WTC11 (cell line): ENCODE results near the gene MRPL51. TPM values are rescaled to one million over a fixed set of nuclear protein-coding genes. Genes with fewer than 3 reads are reported as not detected.

ENCODE experiments used
- ATAC-seq: fragments of 200-7000 bp; cut with Tn5 transposase; 2 replicates; pipeline ENCODE4 v1.10.0; 2021; ENCODE audit warnings: mild to moderate bottlenecking, moderate library complexity
- CTCF ChIA-PET: fragments of 300-600 bp; sonication (Branson Sonifier 250); formaldehyde crosslinking; loops from one replicate; lab custom pipeline; 2021; ENCODE audit warnings: antibody characterized with exemption; lab: Charles Lee
- POLR2A ChIA-PET: fragments of 350-600 bp; sonication (Branson Sonifier 250); formaldehyde crosslinking; loops from one replicate; lab custom pipeline; 2021; ENCODE audit warnings: antibody characterized with exemption; lab: Charles Lee
- DNase-seq: peaks from one replicate; pipeline ENCODE4 v3.0.0; 2021; ENCODE audit warnings: low spot score
- H3K27ac Mint-ChIP-seq: 2 replicates; pipeline ENCODE4 v1.8.0; 2021; ENCODE audit warnings: mixed read lengths
- H3K27me3 Mint-ChIP-seq: 2 replicates; pipeline ENCODE4 v1.8.0; 2021; ENCODE audit warnings: low read depth, mild to moderate bottlenecking, moderate library complexity, mixed read lengths
- H3K36me3 Mint-ChIP-seq: 2 replicates; pipeline ENCODE4 v1.8.0; 2021; ENCODE audit warnings: mixed read lengths
- H3K4me1 Mint-ChIP-seq: 2 replicates; pipeline ENCODE4 v1.8.0; 2022; ENCODE audit warnings: mixed read lengths
- H3K4me3 Mint-ChIP-seq: 2 replicates; pipeline ENCODE4 v1.8.0; 2021; ENCODE audit warnings: mild to moderate bottlenecking, moderate library complexity, mixed read lengths
- H3K9me3 Mint-ChIP-seq: 2 replicates; pipeline ENCODE4 v1.8.0; 2021; ENCODE audit warnings: mixed read lengths
- FOXP1 ChIP-seq: sonication (generic); formaldehyde crosslinking; IDR thresholded peaks from 2 replicates; pipeline ENCODE4 v1.8.0; 2022; ENCODE audit warnings: missing genetic modification reagents, mild to moderate bottlenecking, moderate library complexity, borderline replicate concordance
- HMGA2 ChIP-seq: fragments of 250-450 bp; sonication (Bioruptor Pico); IDR thresholded peaks from 2 replicates; pipeline ENCODE4 v1.4.0; 2021; ENCODE audit warnings: mild to moderate bottlenecking, moderate library complexity
- RORB ChIP-seq: fragments of 250-450 bp; sonication (Bioruptor Pico); IDR thresholded peaks from 2 replicates; pipeline ENCODE4 v1.9.0; 2021; ENCODE audit warnings: mild to moderate bottlenecking
- SP1 ChIP-seq: sonication (generic); formaldehyde crosslinking; conservative IDR thresholded peaks from 2 replicates; pipeline ENCODE4 v1.8.1; 2022; ENCODE audit warnings: missing genetic modification reagents
- ZNF121 ChIP-seq: sonication (generic); formaldehyde crosslinking; IDR thresholded peaks from 2 replicates; pipeline ENCODE4 v1.8.0; 2023; ENCODE audit warnings: missing genetic modification reagents
- ZNF416 ChIP-seq: fragments of 250-450 bp; sonication (Bioruptor Pico); IDR thresholded peaks from 2 replicates; pipeline ENCODE4 v1.9.0; 2021; ENCODE audit warnings: mild to moderate bottlenecking, inconsistent platforms
- total RNA-seq: library from RNA; stranded (reverse); gene quantifications from 3 replicates; pipeline ENCODE4 v1.2.3, GENCODE V29; 2021
- TF ChIP-seq, protein P1 (sequence below): sonication (generic); formaldehyde crosslinking; IDR thresholded peaks from 2 replicates; pipeline ENCODE4 v1.8.1; 2023; ENCODE audit warnings: mild to moderate bottlenecking, missing genetic modification reagents, borderline replicate concordance
- TF ChIP-seq, protein P2 (sequence below): fragments of 250-450 bp; sonication (Bioruptor Pico); IDR thresholded peaks from 2 replicates; pipeline ENCODE4 v2.1.2; 2022; ENCODE audit warnings: mild to moderate bottlenecking, moderate library complexity
- TF ChIP-seq, protein P3 (sequence below): sonication (generic); formaldehyde crosslinking; IDR thresholded peaks from 2 replicates; pipeline ENCODE4 v1.8.1; 2023; ENCODE audit warnings: mild to moderate bottlenecking, missing genetic modification reagents, moderate library complexity
- TF ChIP-seq, protein P4 (sequence below): fragments of 250-450 bp; sonication (Bioruptor Pico); IDR thresholded peaks from 2 replicates; pipeline ENCODE4 v1.9.0; 2021; ENCODE audit warnings: mild to moderate bottlenecking
- TF ChIP-seq, protein P5 (sequence below): sonication (generic); formaldehyde crosslinking; IDR thresholded peaks from 2 replicates; pipeline ENCODE4 v1.8.1; 2023; ENCODE audit warnings: mild to moderate bottlenecking, missing genetic modification reagents
- TF ChIP-seq, protein P6 (sequence below): sonication (generic); formaldehyde crosslinking; IDR thresholded peaks from 2 replicates; pipeline ENCODE4 v1.8.0; 2023; ENCODE audit warnings: missing genetic modification reagents
- TF ChIP-seq, protein P7 (sequence below): fragments of 250-450 bp; sonication (Bioruptor Pico); IDR thresholded peaks from 2 replicates; pipeline ENCODE4 v1.9.0; 2021; ENCODE audit warnings: moderate library complexity, mild to moderate bottlenecking, inconsistent platforms, borderline replicate concordance

The MRPL51 gene
- total RNA-seq, 1 experiment from 2014 or later = 290 TPM

DNA sequence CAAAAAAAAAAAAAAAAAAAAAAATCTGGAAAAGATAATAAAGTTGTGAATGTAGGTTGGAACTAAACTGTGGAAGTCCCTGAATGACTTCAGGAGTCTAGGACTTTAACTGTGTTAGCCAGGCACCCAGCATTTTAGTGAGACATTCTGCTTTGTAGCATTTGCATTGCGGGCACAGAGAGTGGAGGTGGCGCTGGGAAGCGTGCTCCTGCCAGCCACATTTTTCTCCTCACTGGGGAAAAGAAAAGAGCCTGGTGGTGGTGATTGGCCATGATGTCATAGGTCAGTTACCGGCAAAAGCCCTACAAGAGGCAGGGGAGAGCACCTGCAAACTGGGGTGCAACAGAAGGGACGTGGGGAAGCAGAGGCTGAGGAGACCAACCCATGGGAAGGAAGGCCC is 31.6 kb upstream of the MRPL51 start (continued):
- TF ChIP-seq, protein P1, sequence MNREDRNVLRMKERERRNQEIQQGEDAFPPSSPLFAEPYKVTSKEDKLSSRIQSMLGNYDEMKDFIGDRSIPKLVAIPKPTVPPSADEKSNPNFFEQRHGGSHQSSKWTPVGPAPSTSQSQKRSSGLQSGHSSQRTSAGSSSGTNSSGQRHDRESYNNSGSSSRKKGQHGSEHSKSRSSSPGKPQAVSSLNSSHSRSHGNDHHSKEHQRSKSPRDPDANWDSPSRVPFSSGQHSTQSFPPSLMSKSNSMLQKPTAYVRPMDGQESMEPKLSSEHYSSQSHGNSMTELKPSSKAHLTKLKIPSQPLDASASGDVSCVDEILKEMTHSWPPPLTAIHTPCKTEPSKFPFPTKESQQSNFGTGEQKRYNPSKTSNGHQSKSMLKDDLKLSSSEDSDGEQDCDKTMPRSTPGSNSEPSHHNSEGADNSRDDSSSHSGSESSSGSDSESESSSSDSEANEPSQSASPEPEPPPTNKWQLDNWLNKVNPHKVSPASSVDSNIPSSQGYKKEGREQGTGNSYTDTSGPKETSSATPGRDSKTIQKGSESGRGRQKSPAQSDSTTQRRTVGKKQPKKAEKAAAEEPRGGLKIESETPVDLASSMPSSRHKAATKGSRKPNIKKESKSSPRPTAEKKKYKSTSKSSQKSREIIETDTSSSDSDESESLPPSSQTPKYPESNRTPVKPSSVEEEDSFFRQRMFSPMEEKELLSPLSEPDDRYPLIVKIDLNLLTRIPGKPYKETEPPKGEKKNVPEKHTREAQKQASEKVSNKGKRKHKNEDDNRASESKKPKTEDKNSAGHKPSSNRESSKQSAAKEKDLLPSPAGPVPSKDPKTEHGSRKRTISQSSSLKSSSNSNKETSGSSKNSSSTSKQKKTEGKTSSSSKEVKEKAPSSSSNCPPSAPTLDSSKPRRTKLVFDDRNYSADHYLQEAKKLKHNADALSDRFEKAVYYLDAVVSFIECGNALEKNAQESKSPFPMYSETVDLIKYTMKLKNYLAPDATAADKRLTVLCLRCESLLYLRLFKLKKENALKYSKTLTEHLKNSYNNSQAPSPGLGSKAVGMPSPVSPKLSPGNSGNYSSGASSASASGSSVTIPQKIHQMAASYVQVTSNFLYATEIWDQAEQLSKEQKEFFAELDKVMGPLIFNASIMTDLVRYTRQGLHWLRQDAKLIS (CRISPR knock-in tag) = no peak
- TF ChIP-seq, protein P2, sequence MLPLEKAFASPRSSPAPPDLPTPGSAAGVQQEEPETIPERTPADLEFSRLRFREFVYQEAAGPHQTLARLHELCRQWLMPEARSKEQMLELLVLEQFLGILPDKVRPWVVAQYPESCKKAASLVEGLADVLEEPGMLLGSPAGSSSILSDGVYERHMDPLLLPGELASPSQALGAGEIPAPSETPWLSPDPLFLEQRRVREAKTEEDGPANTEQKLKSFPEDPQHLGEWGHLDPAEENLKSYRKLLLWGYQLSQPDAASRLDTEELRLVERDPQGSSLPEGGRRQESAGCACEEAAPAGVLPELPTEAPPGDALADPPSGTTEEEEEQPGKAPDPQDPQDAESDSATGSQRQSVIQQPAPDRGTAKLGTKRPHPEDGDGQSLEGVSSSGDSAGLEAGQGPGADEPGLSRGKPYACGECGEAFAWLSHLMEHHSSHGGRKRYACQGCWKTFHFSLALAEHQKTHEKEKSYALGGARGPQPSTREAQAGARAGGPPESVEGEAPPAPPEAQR (CRISPR knock-in tag) = no peak
- TF ChIP-seq, protein P3, sequence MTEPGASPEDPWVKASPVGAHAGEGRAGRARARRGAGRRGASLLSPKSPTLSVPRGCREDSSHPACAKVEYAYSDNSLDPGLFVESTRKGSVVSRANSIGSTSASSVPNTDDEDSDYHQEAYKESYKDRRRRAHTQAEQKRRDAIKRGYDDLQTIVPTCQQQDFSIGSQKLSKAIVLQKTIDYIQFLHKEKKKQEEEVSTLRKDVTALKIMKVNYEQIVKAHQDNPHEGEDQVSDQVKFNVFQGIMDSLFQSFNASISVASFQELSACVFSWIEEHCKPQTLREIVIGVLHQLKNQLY (CRISPR knock-in tag) = no peak
- TF ChIP-seq, protein P4, sequence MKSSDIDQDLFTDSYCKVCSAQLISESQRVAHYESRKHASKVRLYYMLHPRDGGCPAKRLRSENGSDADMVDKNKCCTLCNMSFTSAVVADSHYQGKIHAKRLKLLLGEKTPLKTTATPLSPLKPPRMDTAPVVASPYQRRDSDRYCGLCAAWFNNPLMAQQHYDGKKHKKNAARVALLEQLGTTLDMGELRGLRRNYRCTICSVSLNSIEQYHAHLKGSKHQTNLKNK (CRISPR knock-in tag) = no peak
- TF ChIP-seq, protein P5, sequence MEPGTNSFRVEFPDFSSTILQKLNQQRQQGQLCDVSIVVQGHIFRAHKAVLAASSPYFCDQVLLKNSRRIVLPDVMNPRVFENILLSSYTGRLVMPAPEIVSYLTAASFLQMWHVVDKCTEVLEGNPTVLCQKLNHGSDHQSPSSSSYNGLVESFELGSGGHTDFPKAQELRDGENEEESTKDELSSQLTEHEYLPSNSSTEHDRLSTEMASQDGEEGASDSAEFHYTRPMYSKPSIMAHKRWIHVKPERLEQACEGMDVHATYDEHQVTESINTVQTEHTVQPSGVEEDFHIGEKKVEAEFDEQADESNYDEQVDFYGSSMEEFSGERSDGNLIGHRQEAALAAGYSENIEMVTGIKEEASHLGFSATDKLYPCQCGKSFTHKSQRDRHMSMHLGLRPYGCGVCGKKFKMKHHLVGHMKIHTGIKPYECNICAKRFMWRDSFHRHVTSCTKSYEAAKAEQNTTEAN = no peak
- TF ChIP-seq RORB (CRISPR knock-in tag) (no peak), ZNF416 (no peak)
- TF ChIP-seq, protein P6, sequence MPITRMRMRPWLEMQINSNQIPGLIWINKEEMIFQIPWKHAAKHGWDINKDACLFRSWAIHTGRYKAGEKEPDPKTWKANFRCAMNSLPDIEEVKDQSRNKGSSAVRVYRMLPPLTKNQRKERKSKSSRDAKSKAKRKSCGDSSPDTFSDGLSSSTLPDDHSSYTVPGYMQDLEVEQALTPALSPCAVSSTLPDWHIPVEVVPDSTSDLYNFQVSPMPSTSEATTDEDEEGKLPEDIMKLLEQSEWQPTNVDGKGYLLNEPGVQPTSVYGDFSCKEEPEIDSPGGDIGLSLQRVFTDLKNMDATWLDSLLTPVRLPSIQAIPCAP (CRISPR knock-in tag) = no peak

DNA sequence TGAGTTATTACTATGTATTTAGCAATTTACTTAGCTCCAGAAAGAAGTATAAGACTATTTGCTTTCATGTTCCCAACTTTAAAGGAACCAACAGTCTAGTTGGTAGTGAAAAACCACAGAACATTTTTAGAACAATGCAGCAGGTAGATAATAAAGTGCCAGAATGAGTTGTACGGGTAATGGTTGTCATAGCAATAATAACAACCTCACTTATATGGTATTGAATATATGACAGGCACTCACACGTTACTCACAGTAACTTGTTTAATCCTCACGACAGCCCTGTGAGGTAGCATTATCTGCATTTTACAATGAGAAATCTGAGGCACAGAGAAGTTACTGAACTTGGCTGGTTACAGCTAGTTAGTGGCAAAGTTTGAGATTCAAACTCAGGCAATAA is 30.6 kb upstream of the MRPL51 start:
- ChIA-PET POLR2A (interaction anchor here (0.6 kb wide), 1 partner anchor 140 kb away, joined by 5 read pairs; no protein-coding TSS in a partner anchor), CTCF (interaction anchor here (1.5 kb wide), 1 partner anchor 14 kb away, joined by 5 read pairs; no protein-coding TSS in a partner anchor)
- ATAC-seq (no peak), DNase-seq (no peak)
- H3K9me3 Mint-ChIP-seq = no peaks in the 10 kb centered on the region
- H3K36me3 Mint-ChIP-seq = peaks cover 89% of the 10 kb centered on the region
- H3K4me3 Mint-ChIP-seq = no peak overlapping the region
- no peaks in the 10 kb centered on the region for H3K4me1 Mint-ChIP-seq
- no peak overlapping the region; the same call in 1 of the 2 replicates for H3K27ac Mint-ChIP-seq
- H3K27me3 Mint-ChIP-seq = no peaks in the 10 kb centered on the region
- TF ChIP-seq FOXP1 (CRISPR knock-in tag) (no peak), SP1 (CRISPR knock-in tag) (no peak)
- TF ChIP-seq, protein P7, sequence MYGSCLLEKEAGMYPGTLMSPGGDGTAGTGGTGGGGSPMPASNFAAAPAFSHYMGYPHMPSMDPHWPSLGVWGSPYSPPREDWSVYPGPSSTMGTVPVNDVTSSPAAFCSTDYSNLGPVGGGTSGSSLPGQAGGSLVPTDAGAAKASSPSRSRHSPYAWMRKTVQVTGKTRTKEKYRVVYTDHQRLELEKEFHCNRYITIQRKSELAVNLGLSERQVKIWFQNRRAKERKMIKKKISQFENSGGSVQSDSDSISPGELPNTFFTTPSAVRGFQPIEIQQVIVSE = no peak

DNA sequence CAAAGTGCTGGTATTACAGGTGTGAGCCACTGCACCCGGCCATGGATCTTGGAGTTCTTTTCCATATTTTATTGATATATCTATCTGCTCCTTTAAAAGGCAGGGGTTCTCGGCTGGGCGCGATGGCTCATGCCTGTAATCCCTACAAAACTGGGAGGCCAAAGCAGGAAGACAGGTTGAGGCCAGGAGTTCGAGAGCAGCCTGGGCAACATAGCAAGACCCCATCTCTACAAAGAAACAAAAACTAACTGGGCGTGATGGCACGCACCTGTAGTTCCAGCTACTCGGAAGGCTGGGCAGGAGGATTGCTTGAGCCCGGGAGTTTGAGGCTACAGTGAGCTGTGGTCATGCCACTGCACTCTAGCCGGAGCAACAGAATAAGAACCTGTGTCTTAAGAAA is 29.1 kb upstream of the MRPL51 start:
- Mint-ChIP-seq H3K27me3 (no peaks in the 10 kb centered on the region), H3K4me3 (no peak overlapping the region), H3K4me1 (no peaks in the 10 kb centered on the region), H3K27ac (no peak overlapping the region), H3K9me3 (no peaks in the 10 kb centered on the region), H3K36me3 (peaks cover 85% of the 10 kb centered on the region)
- ATAC-seq (no peak), DNase-seq (no peak)
- peak; percentile 59; the same call in 1 of the 2 replicates for TF ChIP-seq ZNF121 (CRISPR knock-in tag)
- TF ChIP-seq HMGA2 (CRISPR knock-in tag) = no peak
- CTCF ChIA-PET = interaction anchor here (1.0 to 1.3 kb wide), 2 partner anchors 15 to 36 kb away, joined by 3 read pairs; no protein-coding TSS in a partner anchor
- POLR2A ChIA-PET = no interaction called here
